Measurements from ENCODE around the gene MRPL58.
A peak's percentile ranks its signal among the peaks of the same experiment; 100 is the strongest.

The MRPL58 gene

GRCh38 chr17:75033346-75034235 is 21.1 kb downstream of the MRPL58 start:
- H3K4me3 ChIP-seq (ENCODE audit: low read length, poor library complexity, severe bottlenecking) = peak overlapping the region; percentile 88
- no peaks in the 10 kb centered on the region for H3K9me2 ChIP-seq (replicated peaks; ENCODE audit: low read depth, low read length)
- H4K20me1 ChIP-seq (ENCODE audit: insufficient read depth, low read length, poor library complexity, severe bottlenecking) = no peaks in the 10 kb centered on the region
- no peaks in the 10 kb centered on the region for H3K27me3 ChIP-seq (ENCODE audit: insufficient read depth, low read length, poor library complexity, severe bottlenecking)
- H3F3A ChIP-seq (ENCODE audit: low read depth) = peaks cover 4% of the 10 kb centered on the region; the same call in 1 of the 2 replicates
- peak overlapping the region; percentile 92 for H3K4me2 ChIP-seq (ENCODE audit: low read depth, low read length, poor library complexity, severe bottlenecking)
- H3K9me3 ChIP-seq (ENCODE audit: insufficient read depth, low read depth, low read length) = no peaks in the 10 kb centered on the region; the same call in 1 of the 2 replicates
- H3K79me2 ChIP-seq (ENCODE audit: insufficient read depth, low read length) = no peaks in the 10 kb centered on the region
- H3K36me3 ChIP-seq (ENCODE audit: insufficient read depth, low read length) = no peaks in the 10 kb centered on the region; the same call in 1 of the 2 replicates
- peak overlapping the region; percentile 92 for H2AFZ ChIP-seq (ENCODE audit: low read length)
- H3K4me1 ChIP-seq (ENCODE audit: insufficient read depth, low read length, poor library complexity, severe bottlenecking) = peaks cover 16% of the 10 kb centered on the region
- H3K9ac ChIP-seq (ENCODE audit: low read depth, low read length, poor library complexity, severe bottlenecking) = peak overlapping the region; percentile 94
- TF ChIP-seq CTCF (conservative IDR thresholded peaks at IDR 0.05; ENCODE audit: low read length) (no peak), EZH2phosphoT487 (IDR thresholded peaks at IDR 0.05; ENCODE audit: borderline replicate concordance) (no peak)

GRCh38 chr17:75034236-75034908 is 21.9 kb downstream of the MRPL58 start:
- Histone ChIP-seq H3K4me2 (ENCODE audit: low read depth, low read length, poor library complexity, severe bottlenecking) (peak overlapping the region; percentile 92), H2AFZ (ENCODE audit: low read length) (peak overlapping the region; percentile 96), H3K27me3 (ENCODE audit: insufficient read depth, low read length, poor library complexity, severe bottlenecking) (no peaks in the 10 kb centered on the region)

More at GRCh38 chr17:75034236-75034908, 21.9 kb downstream of the MRPL58 start:
- Histone ChIP-seq H3K9me3 (ENCODE audit: insufficient read depth, low read depth, low read length) (no peaks in the 10 kb centered on the region; the same call in 1 of the 2 replicates), H3K36me3 (ENCODE audit: insufficient read depth, low read length) (peaks cover 3% of the 10 kb centered on the region; the same call in 1 of the 2 replicates), H3K9me2 (replicated peaks; ENCODE audit: low read depth, low read length) (no peaks in the 10 kb centered on the region), H3K4me1 (ENCODE audit: insufficient read depth, low read length, poor library complexity, severe bottlenecking) (peaks cover 16% of the 10 kb centered on the region), H3K4me3 (ENCODE audit: low read length, poor library complexity, severe bottlenecking) (peak overlapping the region; percentile 88), H3F3A (ENCODE audit: low read depth) (peaks cover 4% of the 10 kb centered on the region; the same call in 1 of the 2 replicates), H4K20me1 (ENCODE audit: insufficient read depth, low read length, poor library complexity, severe bottlenecking) (no peaks in the 10 kb centered on the region), H3K9ac (ENCODE audit: low read depth, low read length, poor library complexity, severe bottlenecking) (peak overlapping the region; percentile 94), H3K79me2 (ENCODE audit: insufficient read depth, low read length) (no peaks in the 10 kb centered on the region)
- TF ChIP-seq CTCF (conservative IDR thresholded peaks at IDR 0.05; ENCODE audit: low read length) (peak; percentile 31), EZH2phosphoT487 (IDR thresholded peaks at IDR 0.05; ENCODE audit: borderline replicate concordance) (no peak)
